Measurements from ENCODE around the gene KLHL2. TPM values are rescaled to one million over a fixed set of nuclear protein-coding genes. Genes with fewer than 3 reads are reported as not detected.

Gene KLHL2
- total and polyA plus RNA-seq, 9 of the 15 experiments (the other 6 are each of a cell fraction or from before 2014, with no cell fraction given), result 2.5 to 11.3 (median 6.1) TPM

- CTCF ChIA-PET (ENCODE audit: low intra/inter-chr PET ratio), result no interaction called here
- TF ChIP-seq, protein P1, sequence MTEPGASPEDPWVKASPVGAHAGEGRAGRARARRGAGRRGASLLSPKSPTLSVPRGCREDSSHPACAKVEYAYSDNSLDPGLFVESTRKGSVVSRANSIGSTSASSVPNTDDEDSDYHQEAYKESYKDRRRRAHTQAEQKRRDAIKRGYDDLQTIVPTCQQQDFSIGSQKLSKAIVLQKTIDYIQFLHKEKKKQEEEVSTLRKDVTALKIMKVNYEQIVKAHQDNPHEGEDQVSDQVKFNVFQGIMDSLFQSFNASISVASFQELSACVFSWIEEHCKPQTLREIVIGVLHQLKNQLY (CRISPR knock-in tag; conservative IDR thresholded peaks at IDR 0.05), result no peak
- TF ChIP-seq ZBTB5 (IDR thresholded peaks at IDR 0.05), result no peak
- no peak for TF ChIP-seq PTBP1 (IDR thresholded peaks at IDR 0.05; ENCODE audit: low read depth, low read length)
- TF ChIP-seq CCNT2 (IDR thresholded peaks at IDR 0.05; ENCODE audit: borderline replicate concordance, extremely low read depth, insufficient read length, low read depth, low read length), result no peak
- no peak for TF ChIP-seq XRCC5 (IDR thresholded peaks at IDR 0.05; ENCODE audit: low read depth, low read length)
- TF ChIP-seq PYGO2 (tag; IDR thresholded peaks at IDR 0.05), result no peak
- TF ChIP-seq PHTF2 (CRISPR knock-in tag; IDR thresholded peaks at IDR 0.05), result no peak
- TF ChIP-seq ZC3H11A (IDR thresholded peaks at IDR 0.05; ENCODE audit: low read depth, low read length), result no peak
- no peak for TF ChIP-seq XRCC3 (IDR thresholded peaks at IDR 0.05)
- no peak for TF ChIP-seq TARDBP (IDR thresholded peaks at IDR 0.05)
- no peak for TF ChIP-seq ZSCAN32 (CRISPR knock-in tag; IDR thresholded peaks at IDR 0.05)
- no peak for TF ChIP-seq SIN3B (IDR thresholded peaks at IDR 0.05; ENCODE audit: low read depth)
- no peak for TF ChIP-seq GATAD2B (IDR thresholded peaks at IDR 0.05; ENCODE audit: borderline replicate concordance)
- TF ChIP-seq ZNF444 (CRISPR knock-in tag; IDR thresholded peaks at IDR 0.05), result no peak
- no peak for TF ChIP-seq CAMTA2 (CRISPR knock-in tag; conservative IDR thresholded peaks at IDR 0.05)
- no peak for TF ChIP-seq PREB (CRISPR knock-in tag; IDR thresholded peaks at IDR 0.05)
- TF ChIP-seq RBM22 (IDR thresholded peaks at IDR 0.05; ENCODE audit: low read depth, low read length, poor library complexity, severe bottlenecking), result no peak
- no peaks in the 10 kb centered on the region for H3K4me1 ChIP-seq (replicated peaks in 1 of 2; ENCODE audit: control insufficient read depth in 2 of 2, insufficient read depth in 2 of 2, low read length in 2 of 2)
- no peaks in the 10 kb centered on the region for H3K36me3 ChIP-seq (ENCODE audit: control insufficient read depth, insufficient read depth, low read length)
- H4K20me1 ChIP-seq (replicated peaks; ENCODE audit: control insufficient read depth, insufficient read depth, low read length), result no peaks in the 10 kb centered on the region
- H3K27ac ChIP-seq (ENCODE audit: extremely low read depth, low read depth, low read length), result no peak overlapping the region
- no peak overlapping the region for H3K4me2 ChIP-seq (ENCODE audit: insufficient read depth, low read length)
- no peaks in the 10 kb centered on the region for H3K27me3 ChIP-seq (ENCODE audit: control insufficient read depth in 2 of 2, insufficient read depth in 2 of 2, low read length in 2 of 2)
- intact Hi-C loops (cut with micrococcal nuclease) (no loop called here), in situ Hi-C loops (cut with MboI) (no loop called here)
- FAIRE-seq, result no peak
- H3K9ac ChIP-seq (ENCODE audit: insufficient read depth in 1 of 2, low read depth in 2 of 2, low read length in 2 of 2), result no peak overlapping the region
- 42% methylated on average over 3 of the region's 3 CpGs for WGBS (ENCODE audit: insufficient coverage, low coverage, missing lambda C conversion rate)
- H3K9me3 ChIP-seq (replicated peaks; ENCODE audit: control insufficient read depth, insufficient read depth, low read depth, low read length), result no peaks in the 10 kb centered on the region
- no peak overlapping the region for H3K4me3 ChIP-seq
- H3K79me2 ChIP-seq (ENCODE audit: control insufficient read depth, insufficient read depth, low read length), result no peaks in the 10 kb centered on the region
- no peaks in the 10 kb centered on the region for H3K9me1 ChIP-seq (ENCODE audit: control insufficient read depth, insufficient read depth, low read length)
- DNase-seq (ENCODE audit: extremely low read depth in 1 of 4, low spot score in 3 of 4), result no peak
- no TSS peak for BruUV-seq (replicated peaks)
- POLR2A ChIA-PET, result no interaction called here
- no peak overlapping the region for H2AFZ ChIP-seq (ENCODE audit: low read depth, low read length)
- ATAC-seq, result no peak
Measured at GRCh38 chr4:165248102-165248501, 40.7 kb downstream of the KLHL2 start.
